Activated CD4-positive, alpha-beta T cell treated with anti-CD3 and anti-CD28 coated beads for 4 hours (primary cell): Measurements from ENCODE around the gene ADGRL3.

Experiments used
- DNase-seq, 2 donors: peaks; one replicate each; pipeline ENCODE4 v3.0.0-alpha.2; 2020

Gene ADGRL3

DNA sequence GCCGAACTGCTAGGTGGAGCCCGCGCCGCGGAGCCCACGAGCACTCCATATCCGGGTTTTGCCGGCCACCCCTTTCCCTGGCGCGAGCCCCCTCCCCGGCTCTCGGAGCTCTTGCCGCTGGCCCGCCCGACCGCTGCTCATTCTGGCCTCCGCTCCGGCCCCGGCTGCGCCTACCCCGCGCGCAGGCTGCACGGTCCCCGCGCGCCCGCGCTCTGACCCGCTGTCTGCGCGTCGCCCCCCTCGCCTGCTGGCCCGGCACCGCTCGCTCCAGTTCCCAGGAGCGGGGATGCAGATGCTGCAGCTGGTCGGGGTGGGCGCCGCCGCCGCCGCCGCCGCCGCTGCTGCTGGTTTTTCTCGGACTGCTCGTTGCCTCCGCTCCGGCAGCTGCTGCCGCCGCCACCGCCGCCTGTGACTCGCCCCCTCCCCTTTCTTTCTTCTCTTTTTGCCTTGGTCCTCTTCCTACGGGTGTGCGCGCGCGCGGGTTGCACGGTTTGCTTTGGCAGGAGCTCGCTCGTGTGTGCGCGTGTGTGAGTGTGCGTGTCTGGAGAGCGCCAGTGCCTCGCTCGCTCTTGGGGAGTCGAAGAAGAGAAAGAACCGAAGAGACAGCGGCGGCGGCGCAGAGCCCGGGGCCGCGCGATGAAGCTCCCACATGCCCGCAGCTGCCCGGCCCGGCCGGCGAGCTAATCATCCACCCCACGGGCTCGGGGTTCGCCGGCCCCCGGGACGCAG, at the start of gene ADGRL3:
Gene ADGRL3 (plus strand): TSS at position 140 of the 729 bp plus-strand sequence.
- no peak for DNase-seq

DNA sequence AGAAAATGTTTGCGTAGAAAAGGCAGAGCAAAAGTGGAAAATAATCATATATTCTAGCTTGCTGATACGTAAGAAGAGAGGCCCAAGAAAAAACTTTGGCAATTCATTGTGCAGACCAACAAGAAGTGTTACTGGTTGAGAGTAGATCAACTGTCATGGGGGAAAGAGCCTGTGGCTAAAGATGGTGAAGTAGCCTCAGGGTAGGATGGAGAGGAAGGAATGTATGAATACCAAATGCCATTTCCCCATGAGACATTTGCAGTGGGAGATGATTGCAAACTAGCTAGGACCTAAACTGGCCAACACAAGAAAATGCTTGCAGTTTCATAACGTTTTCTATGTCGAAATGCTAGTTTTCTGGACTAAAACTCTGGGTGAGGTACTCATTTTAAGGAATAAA, 47.7 kb upstream of the ADGRL3 start:
- DNase-seq = no peak

DNA sequence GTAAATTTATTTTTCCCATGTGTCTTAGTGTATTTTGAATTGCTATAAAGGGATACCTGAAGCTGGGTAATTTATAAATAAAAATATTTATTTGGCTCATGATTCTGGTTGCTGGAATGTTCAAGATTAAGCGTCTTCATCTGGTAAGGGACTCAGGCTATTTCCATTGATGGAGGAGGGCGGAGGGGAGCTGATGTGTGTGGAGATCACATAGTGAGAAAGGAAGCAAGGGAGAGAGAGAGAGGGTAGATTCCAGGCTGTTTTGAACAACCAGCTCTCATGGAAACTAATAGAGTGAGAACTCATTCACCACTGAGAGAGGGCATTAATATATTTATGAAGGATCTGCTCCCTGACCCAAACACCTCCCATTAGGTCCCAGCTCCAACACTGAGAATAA, 39.6 kb upstream of the ADGRL3 start:
- DNase-seq = no peak

DNA sequence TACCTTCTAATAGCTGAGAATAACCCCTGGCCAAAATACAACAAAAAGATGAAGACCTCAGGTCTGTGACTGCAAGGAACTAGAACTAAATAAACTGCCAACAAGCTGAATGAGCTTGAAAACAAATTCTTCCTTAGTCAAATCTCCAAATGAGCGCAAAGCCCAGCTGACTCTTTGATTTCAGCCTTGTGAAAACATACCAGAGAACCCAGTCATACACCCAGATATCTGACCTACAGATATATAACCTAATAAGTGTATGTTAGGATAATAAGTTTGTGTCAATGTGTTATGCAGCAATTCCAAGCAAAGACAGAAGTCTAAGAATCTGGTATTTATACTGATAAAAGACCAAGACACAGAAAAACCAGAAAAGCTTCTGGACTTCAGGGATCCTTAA, 38.0 kb upstream of the ADGRL3 start:
- no peak for DNase-seq

DNA sequence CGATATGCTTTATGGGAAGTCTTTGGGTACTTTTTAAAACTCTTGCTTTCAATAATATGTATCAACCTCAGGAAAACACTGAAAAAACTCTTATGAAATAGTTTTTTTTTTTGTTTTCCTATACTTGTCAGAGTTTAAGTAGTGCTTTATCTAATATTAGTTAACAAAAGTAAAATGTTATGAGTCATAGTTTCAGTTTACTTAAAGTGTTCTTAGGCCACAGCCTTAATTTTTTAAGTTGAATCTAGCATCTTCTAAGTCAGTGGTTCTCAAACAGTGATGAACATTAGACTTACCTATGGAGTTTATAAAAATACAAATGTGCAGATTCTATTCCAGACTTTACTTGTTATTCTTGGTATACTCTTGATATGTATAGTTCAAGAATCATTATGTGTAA, 26.3 kb upstream of the ADGRL3 start:
- no peak for DNase-seq

DNA sequence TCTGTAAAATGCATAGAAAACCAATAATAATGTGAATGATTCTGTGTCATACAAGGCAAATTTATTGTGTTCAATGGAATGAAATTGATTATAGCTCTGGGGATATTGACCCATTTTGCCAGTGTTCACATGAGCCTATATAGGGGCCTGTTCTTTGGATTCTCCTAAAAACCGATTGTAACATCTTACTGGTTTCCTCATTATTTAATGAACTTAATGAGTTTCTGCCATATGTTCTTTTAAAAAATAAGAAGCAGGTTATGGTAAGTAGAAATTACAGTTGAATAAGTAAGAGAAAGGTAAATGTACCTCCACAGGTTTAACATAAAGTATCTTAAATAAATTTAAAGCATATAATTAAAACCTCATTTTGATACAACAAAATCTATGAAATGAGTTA, 24.6 kb upstream of the ADGRL3 start:
- no peak for DNase-seq

DNA sequence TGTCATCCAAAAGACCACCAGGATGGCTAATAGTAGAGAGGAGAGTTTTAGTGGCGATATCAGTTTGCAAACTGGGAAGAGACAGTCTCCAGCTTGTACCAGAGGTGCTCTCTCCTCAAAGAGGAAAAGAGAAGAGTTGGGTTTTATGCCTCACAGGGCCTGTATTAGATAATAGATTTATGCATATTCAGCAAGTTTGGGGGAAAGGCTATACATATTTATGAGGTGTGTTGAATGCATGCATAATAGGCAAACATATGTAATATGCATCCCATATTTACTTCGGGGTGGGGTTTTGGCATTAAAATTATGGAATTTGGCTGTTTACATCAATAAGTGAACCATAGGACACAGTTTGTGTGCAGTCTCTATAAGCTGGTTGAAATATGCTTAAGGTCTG, 22.8 kb upstream of the ADGRL3 start:
- DNase-seq = no peak

DNA sequence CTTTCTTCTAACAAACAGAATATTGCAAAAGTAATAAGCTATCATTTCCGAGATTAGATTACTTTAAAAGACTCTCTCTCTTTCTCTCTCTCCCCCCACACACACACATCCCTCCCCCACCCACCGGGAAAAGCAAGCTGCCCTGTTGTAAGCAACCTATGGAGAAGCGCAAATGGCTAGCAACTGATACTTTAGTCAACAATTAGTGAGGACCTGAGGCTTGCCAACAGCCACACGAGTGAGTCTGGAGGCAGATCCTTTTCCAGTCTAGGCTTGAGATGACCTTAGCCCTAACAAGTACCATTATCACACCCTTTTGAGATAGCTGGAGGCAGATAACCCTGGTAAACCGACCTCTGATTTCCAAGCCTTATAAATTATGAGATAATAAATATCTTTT, 19.7 kb upstream of the ADGRL3 start:
- no peak for DNase-seq

DNA sequence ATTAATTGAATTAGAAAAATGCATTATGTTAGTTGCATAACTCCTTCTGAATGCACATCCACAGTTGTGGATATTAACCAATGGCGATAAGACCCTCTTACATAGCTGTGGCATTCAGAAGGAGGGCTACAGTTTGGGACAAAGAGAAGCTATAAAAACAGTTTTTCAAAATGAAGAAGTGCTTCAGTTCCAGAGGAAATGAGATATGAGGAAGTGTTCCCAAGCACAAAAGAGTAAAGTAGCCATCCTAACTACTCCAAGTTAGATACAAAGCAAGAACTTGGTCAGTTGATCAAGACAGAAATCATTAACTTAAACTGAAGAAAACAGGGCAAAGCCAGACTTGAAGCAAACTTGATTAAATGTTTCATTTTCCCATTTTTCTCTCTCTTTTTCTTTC, 17.2 kb upstream of the ADGRL3 start:
- DNase-seq = no peak

DNA sequence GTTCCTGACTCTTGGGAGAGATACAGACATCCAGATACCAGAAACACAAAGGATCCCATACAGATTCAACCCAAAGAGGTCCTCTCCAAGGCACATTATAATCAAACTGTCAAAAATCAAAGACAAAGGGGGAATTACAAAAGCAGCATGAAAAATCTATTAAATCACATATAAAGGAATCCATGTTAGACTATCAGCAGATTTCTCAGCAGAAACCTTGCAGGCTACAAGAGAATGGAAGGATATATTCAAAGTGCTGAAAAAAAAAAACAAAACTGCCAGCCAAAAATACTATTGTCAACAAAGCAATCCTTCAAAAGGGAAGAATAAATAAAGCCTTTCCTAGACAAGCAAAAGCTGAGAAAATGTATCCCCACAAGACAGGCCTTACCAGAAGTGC, 14.8 kb upstream of the ADGRL3 start:
- DNase-seq = no peak

DNA sequence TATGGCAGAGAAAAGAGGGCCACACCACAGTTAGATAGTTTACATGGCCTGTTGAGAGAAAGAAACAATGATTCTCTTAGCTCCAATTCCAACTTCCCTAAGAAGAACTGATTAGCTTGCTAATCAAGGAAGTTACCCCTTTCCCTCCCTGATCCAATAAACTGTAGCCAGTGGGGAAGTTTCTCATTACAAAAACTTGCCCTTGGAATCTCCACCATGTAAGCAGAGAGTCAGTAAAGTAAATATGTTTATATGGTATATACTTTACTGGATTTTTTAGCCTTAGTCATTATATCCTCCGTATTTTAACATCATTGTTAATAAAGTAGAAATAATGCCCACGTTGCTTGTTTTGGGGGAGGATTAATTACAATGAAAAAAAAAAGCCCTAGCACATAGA, 7.7 kb upstream of the ADGRL3 start:
- no peak for DNase-seq

DNA sequence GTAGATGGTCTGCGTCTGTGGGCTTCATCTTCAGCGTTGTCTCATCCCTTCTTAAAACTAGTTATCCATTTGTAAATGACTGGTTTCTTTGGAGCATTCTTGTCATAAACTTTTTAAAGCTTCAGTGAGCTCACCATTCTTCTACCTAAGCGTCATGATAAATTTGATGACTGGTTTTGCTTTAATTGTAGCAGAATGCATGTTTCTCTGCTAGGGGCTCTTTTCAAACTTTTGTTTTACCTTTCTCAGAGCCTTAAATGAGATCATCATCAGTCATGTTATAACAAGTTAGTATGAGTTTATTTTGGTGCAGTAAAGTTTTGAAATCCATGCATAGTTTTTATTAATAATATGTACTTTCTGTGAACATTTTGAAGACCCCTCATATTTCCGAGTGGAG, 6.3 kb upstream of the ADGRL3 start:
- DNase-seq = no peak

DNA sequence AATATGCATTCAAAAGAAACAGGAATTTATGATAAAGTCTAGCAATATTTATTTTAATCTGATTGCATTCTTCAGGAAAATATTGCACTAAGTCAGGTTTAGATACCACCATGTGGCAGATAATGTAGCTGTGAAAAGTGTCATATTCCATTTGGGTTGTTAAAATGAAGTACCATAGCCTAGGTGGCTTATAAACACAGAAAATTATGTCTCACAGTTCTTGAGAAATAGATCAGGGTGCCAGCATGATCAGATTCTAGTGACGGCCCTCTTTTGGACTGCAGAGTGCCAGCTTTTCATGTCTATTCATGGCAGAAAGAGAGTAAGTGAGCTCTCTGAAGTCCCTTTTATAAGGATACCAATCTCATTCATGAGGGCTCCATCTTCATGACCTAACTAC, 5.6 kb upstream of the ADGRL3 start:
- no peak for DNase-seq

DNA sequence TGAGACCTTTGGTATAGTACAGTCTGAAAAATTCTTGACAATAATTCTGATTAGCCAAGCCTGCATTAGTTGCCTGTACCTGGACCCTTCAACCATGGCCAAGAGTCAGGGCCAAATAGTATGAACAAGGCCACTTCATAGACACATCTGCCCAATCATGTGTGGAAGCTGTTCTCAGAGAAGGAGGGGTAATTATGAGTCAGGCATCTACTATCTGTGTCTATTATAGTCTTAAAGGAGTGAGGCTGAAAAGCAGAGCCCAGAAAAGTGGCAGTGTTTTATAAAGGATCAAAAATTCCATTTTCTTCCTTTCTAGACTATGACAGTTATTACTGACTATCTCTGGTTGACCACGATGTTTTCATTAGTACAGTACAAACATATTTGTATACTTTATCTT, 5.0 kb upstream of the ADGRL3 start:
- no peak for DNase-seq

DNA sequence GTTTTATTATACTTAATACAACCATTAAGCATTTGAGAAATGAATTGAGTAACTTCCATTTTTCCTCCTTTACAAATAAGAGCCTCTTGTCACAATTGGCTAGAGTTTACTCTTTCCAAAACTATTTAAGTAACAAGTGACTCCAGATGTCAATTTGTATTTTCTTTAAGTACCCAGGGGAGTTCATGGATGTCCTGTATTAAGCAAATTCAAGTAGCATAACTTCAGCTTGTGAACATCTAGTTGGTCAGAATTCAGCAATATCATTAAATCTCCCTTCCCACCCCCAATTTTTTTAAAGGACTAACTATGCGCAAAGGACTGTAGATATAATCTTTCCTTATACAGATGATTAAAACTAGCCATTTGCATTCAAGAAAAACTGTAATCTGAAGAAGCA, 1.4 kb upstream of the ADGRL3 start:
- DNase-seq = no peak

DNA sequence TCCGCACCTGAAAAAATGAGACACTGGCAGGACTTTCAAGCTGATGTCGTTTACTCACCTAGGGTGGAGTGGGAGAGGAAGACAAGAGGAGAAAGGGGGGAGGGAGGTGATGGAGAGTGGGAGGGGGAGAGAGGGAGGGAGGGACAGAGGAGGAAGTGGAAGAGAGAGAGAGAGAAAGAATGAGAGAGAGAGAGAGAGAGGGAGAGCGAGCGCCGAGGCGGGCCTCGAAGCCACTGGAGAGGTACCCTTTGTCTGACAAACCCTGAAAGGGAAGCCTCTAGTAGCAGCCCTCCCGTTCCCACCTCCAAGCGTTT, 296 bp upstream of the ADGRL3 start:
- no peak for DNase-seq

DNA sequence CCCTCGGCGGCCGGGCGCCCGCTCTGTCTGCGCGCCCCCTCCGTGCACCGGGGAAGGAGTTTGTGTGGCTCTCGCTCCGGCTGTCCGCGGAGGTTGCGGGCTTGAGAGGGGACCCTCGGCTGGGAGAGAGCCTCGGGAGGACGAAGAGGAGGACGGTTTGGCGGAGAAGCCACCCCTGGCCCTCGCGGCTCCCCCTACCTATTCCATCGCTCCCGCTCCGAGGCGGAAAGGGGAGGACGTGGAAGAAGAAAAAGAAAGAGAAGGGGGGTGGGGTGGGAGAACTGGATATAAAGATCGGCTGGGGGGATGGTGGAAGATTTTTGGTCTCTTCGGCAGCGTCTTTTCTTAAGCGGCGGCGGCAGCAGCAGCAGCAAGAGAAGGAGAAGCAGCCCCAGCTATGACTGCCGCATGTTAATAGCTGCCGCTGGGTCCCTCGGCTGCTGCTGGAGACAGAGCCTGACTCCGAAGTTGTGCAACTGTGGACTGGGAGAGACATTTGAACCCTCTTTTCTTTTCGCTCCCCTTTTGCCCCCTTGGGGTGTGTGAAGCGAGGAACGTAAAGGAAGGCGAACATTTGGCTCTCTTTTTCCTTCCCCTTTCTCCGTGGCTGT, 895 bp downstream of the ADGRL3 start:
- no peak for DNase-seq

DNA sequence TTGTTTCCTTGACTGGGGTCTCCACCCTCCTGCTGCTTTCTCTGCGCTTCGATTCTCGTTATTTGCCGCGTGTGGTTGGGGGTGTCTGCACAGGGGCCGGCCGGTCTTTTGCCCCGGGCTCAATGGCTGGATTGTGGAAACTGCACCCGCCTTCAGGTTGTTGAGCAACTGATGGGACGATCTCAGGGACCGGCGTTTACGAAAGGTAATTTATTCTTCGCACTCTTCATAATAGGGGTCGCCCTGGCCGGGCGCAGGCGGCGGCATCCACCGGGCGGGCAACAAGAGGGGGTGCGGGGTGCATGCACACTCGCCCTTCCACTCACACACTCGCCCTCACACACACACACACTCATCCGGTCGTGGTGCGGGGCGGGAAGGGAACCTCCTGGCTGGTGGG, 1.4 kb downstream of the ADGRL3 start:
- DNase-seq = no peak

DNA sequence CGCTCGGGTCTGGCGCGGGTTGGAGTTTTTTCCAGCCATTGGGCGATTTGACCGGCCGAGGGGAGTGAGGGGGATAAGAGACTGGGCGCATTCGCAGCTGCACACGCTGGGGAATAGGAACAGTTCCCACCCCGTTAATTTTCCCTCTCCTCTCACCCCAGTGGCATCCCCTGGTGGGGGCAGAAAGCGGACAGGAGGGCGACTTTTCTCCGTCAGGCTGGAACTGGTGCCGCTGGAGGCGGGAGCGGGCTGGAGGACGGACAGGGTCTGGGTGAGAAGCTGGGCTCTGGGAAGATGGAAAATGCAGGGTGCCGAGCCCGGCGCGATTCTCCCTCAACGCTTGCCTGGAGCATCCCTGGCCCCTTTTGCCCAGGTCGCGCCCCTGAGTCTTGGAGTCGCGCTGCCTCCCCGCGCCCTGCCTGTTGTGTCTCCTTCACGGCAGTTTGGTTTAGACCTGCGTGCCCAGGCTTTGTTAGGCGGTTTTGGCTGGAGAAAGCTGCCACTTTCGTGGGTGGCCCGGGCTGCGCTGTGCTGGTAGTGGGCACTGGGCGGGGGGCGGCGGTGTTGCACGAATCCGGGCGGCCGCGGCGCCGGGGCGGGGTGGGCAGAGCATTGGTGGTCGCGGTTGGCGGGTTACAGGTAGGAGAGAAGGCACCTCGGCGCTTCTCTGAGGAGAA, 2.0 kb downstream of the ADGRL3 start:
- DNase-seq = no peak

DNA sequence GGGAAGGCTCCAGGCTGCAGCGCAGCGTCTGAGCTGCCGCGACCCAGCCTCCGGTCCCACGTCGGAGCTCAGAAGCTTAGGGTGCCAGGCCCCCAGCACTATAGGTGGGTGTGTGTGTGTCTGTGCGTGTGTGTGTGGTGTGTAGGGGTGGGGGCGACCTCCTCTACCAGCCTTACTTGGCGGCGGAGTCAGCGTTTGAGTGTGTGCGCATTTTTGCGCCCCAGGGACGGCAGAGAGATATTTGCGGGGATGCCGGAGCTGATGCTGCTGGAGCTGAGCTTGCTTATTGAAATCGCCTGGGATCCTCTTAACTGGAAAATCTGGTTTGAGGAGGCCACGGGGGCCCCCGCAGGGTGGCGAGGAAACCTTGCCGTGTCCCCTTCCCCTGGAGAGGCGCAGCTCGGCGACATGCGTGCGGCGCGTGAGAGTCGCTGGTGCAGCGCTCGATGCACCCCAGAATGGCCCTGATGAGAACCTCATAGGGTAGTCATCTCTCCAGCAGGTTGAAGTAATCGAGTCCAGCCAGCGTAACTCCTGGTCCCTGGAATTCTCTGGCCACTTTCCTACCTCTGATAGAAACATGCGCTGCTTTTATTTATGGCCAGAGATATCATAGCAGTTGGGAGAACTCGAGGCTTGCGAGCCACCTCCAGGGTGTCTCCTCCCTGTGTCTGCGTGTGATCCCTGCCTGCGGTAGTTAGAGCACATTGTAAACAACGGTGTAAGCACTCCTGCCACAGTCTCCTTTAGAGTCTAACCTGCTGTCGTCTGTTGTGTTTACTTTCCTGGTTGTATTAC, 2.7 kb downstream of the ADGRL3 start:
- no peak for DNase-seq

DNA sequence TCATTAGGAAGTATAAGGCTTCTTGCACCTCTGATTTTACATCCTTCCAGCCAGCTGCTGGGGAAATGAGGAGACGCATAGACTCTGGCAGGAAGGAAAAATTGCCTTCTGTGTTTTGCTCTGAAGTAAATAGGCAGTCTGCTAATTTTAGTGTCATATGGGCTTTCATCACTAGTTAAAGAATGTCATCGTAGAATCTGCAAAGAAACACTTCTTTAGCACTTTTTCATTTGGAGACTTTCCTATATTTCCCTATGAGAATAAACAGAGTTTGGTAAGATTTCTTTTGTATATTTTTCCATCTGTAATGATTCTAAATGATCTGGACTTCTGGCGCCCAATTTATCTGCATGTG, 3.3 kb downstream of the ADGRL3 start:
- no peak for DNase-seq

DNA sequence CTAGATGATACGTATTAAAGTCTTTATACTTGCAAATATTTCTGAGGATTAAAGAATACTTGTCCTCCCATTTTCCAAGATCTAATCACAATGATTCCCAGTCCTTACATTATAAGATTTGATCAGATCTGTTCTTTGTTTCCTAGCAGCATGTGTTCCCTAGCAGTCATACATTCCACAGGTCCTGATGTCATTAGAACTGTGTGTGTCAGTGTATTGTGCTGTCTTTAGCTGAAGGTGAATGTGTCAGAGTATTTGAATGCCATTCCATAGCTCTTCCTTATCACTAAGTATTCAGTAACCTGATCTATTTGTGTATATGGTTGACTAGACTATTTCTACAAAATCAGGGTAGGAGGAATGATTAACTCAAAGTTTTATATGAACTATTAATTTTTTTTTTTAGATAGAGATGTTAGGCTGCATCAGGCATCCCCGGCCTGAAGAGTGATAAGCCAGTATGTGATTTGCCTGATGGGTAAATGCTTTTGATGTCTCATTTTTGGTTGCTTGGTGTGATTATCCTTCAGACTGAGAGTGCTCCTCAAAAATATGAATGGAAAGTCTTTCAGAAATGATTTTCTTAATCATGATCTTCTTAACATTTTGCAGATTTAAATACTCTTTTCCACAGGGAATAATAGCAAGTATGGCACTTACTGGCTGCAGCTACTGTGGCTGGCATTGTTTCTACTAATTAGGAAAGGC, 4.4 kb downstream of the ADGRL3 start:
- no peak for DNase-seq

DNA sequence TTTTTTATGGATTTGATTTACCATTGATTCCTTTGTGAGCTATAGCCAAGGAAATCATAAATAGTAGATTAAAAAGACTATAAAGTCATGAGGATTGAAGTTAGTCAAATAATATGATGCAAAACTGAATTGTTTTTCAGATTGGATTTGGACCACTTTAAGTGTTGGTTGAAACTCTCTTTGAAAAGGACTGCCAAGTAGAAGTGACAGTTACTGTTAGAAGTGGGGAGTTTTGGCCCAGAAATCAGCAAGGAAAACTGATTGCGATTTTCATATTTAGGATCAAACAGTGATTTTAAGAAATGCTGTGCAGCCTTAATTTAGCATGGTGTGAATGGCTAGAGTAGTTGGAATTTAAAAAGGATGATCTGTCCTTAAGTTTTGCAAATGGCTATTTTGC, 4.9 kb downstream of the ADGRL3 start:
- no peak for DNase-seq
